SK-N-MC (cell line): ENCODE results near the gene ADARB2.

Experiments used
- DNase-seq: peaks from one replicate; pipeline ENCODE4 v3.0.0-alpha.2; 2011; ENCODE audit warnings: low read depth, low spot score
- H3K27ac ChIP-seq: fragments of 200-600 bp; sonication (generic); 2 replicates; pipeline ENCODE4 v1.5.1; 2016; ENCODE audit warnings: mixed run types
- H3K36me3 ChIP-seq: fragments of 200-600 bp; sonication (generic); 2 replicates; pipeline ENCODE4 v1.6.1; 2017; ENCODE audit warnings: antibody characterized with exemption, low read length, mixed read lengths; ENCODE audit not compliant: insufficient read depth
- H3K4me3 ChIP-seq: fragments of 200-600 bp; sonication (generic); 2 replicates; pipeline ENCODE4 v1.5.1; 2016
- H3K9ac ChIP-seq: fragments of 200-600 bp; sonication (generic); 2 replicates; pipeline ENCODE4 v1.8.0; 2017; ENCODE audit warnings: mixed run types, mixed read lengths; ENCODE audit not compliant: insufficient read length
- H3K9me3 ChIP-seq: fragments of 200-600 bp; sonication (generic); 2 replicates; pipeline ENCODE4 v1.6.1; 2017; ENCODE audit warnings: low read depth, mild to moderate bottlenecking, antibody characterized with exemption, low read length, moderate library complexity, mixed read lengths
- EZH2 ChIP-seq: fragments of 200-600 bp; sonication (generic); IDR thresholded peaks from one replicate; pipeline ENCODE4 v1.6.1; 2017; ENCODE audit warnings: antibody characterized with exemption
- FOXP2 ChIP-seq: optimal IDR thresholded peaks from 2 replicates; pipeline ENCODE3; 2011; ENCODE audit warnings: mild to moderate bottlenecking, moderate library complexity; ENCODE audit not compliant: insufficient read depth; ENCODE audit errors: extremely low read length, control extremely low read depth
- POLR2AphosphoS5 ChIP-seq: IDR thresholded peaks from 2 replicates; pipeline ENCODE4 v1.6.1; 2012; ENCODE audit warnings: mild to moderate bottlenecking, low read depth, low read length, borderline replicate concordance

The ADARB2 gene

GRCh38 chr10:1374511-1375345, 362.6 kb downstream of the ADARB2 start:
- Histone ChIP-seq H3K9ac (no peak overlapping the region), H3K4me3 (no peak overlapping the region), H3K36me3 (no peaks in the 10 kb centered on the region), H3K27ac (no peak overlapping the region), H3K9me3 (no peaks in the 10 kb centered on the region)
- DNase-seq = no peak
- TF ChIP-seq FOXP2 = no peak
- TF ChIP-seq POLR2AphosphoS5 = no peak
- TF ChIP-seq EZH2 = no peak

- Histone ChIP-seq H3K4me3 (no peak overlapping the region), H3K9me3 (no peaks in the 10 kb centered on the region), H3K9ac (no peak overlapping the region), H3K27ac (no peak overlapping the region), H3K36me3 (no peaks in the 10 kb centered on the region)
- TF ChIP-seq POLR2AphosphoS5 (no peak), EZH2 (no peak), FOXP2 (no peak)
- DNase-seq = no peak
Measured at GRCh38 chr10:1373287-1373686, 364.0 kb downstream of the ADARB2 start.

- Histone ChIP-seq H3K36me3 (no peaks in the 10 kb centered on the region), H3K9ac (no peak overlapping the region), H3K4me3 (no peak overlapping the region), H3K27ac (no peak overlapping the region), H3K9me3 (no peaks in the 10 kb centered on the region)
- no peak for DNase-seq
- TF ChIP-seq FOXP2 (no peak), POLR2AphosphoS5 (no peak), EZH2 (no peak)
Measured at GRCh38 chr10:1372212-1372611, 365.1 kb downstream of the ADARB2 start.

- Histone ChIP-seq H3K36me3 (no peaks in the 10 kb centered on the region), H3K9me3 (no peaks in the 10 kb centered on the region), H3K27ac (no peak overlapping the region), H3K4me3 (no peak overlapping the region), H3K9ac (no peak overlapping the region)
- no peak for DNase-seq
- no peak for TF ChIP-seq POLR2AphosphoS5
- no peak for TF ChIP-seq FOXP2
- no peak for TF ChIP-seq EZH2
Measured at GRCh38 chr10:1370298-1370697, 367.0 kb downstream of the ADARB2 start.

- Histone ChIP-seq H3K4me3 (no peak overlapping the region), H3K36me3 (no peaks in the 10 kb centered on the region), H3K9ac (no peak overlapping the region), H3K9me3 (no peaks in the 10 kb centered on the region), H3K27ac (no peak overlapping the region)
- no peak for DNase-seq
- TF ChIP-seq POLR2AphosphoS5 (no peak), FOXP2 (no peak), EZH2 (no peak)
Measured at GRCh38 chr10:1369665-1370064, 367.7 kb downstream of the ADARB2 start.

GRCh38 chr10:1369197-1369596, 368.1 kb downstream of the ADARB2 start:
- TF ChIP-seq FOXP2 = no peak
- no peak for TF ChIP-seq POLR2AphosphoS5
- no peak for TF ChIP-seq EZH2
- no peaks in the 10 kb centered on the region for H3K36me3 ChIP-seq
- no peak overlapping the region for H3K9ac ChIP-seq
- no peak overlapping the region for H3K27ac ChIP-seq
- H3K9me3 ChIP-seq = no peaks in the 10 kb centered on the region
- DNase-seq = no peak
- no peak overlapping the region for H3K4me3 ChIP-seq

GRCh38 chr10:1368842-1369171, 368.5 kb downstream of the ADARB2 start:
- Histone ChIP-seq H3K9me3 (no peaks in the 10 kb centered on the region), H3K36me3 (no peaks in the 10 kb centered on the region), H3K4me3 (no peak overlapping the region), H3K27ac (no peak overlapping the region), H3K9ac (no peak overlapping the region)
- TF ChIP-seq FOXP2 = no peak
- no peak for TF ChIP-seq POLR2AphosphoS5
- no peak for DNase-seq

- H3K9ac ChIP-seq = no peak overlapping the region
Measured at GRCh38 chr10:1367938-1368841, 369.1 kb downstream of the ADARB2 start.

More at GRCh38 chr10:1367938-1368841, 369.1 kb downstream of the ADARB2 start:
- DNase-seq = no peak
- Histone ChIP-seq H3K9me3 (no peaks in the 10 kb centered on the region), H3K36me3 (no peaks in the 10 kb centered on the region), H3K4me3 (no peak overlapping the region), H3K27ac (no peak overlapping the region)
- no peak for TF ChIP-seq EZH2
- no peak for TF ChIP-seq FOXP2
